Measurements from ENCODE around the gene TM9SF1. TPM values are rescaled to one million over a fixed set of nuclear protein-coding genes. Genes with fewer than 3 reads are reported as not detected.
A peak's percentile ranks its signal among the peaks of the same experiment; 100 is the strongest.

Gene TM9SF1
- total and polyA plus RNA-seq, 10 of the 15 experiments (the other 5 are each of a cell fraction or from before 2014, with no cell fraction given): 7.2 to 39.2 (median 17.6) TPM

DNA sequence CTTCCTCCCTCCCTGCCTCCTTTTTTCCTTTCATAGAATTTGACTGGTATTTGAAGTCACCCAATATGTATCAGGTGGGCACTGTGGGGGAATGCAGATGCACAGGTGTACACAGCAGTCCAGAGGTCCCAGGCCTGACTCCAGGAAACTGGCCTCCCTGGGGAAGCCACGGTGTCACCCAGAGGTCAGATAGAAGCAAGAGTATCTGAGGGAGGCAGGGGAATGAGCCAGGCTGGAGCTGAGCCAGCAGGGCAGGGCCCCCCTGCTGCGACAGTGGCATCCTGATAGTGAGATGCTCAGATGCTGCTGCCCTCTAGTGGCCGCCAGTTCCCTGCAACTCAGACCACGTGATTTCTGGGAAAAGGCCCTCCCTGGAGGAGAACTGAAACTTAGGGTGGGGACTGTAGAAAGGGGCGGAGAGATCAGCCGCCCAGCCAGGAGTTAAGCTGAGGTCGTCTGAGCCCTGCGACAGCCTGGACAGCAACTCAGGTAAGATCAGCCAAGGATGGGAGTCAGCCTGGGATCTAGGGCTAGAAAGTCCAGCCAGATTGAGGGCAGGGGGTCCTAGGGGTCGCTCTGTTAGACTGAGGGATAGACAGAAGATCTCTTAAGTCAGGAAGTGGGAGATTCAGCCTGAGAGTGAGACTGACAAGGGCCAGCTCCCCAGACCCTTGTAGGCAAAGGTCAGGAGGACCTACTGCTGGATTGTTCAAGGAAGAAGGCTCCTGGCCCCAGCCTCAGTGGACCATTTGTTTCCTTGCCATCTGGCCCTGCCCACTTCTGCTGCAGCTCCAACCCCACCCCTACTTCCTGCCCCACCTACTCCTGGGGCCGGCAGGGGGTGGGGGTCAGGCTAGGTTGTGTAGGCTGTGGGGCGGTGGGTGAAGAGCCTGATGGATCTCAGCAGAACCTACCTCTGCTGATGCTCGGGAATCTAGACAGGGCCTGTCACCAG lies 34.1 kb downstream of the TM9SF1 start, which contains the start of gene IRF9 (continued):
- TF ChIP-seq, protein P1, sequence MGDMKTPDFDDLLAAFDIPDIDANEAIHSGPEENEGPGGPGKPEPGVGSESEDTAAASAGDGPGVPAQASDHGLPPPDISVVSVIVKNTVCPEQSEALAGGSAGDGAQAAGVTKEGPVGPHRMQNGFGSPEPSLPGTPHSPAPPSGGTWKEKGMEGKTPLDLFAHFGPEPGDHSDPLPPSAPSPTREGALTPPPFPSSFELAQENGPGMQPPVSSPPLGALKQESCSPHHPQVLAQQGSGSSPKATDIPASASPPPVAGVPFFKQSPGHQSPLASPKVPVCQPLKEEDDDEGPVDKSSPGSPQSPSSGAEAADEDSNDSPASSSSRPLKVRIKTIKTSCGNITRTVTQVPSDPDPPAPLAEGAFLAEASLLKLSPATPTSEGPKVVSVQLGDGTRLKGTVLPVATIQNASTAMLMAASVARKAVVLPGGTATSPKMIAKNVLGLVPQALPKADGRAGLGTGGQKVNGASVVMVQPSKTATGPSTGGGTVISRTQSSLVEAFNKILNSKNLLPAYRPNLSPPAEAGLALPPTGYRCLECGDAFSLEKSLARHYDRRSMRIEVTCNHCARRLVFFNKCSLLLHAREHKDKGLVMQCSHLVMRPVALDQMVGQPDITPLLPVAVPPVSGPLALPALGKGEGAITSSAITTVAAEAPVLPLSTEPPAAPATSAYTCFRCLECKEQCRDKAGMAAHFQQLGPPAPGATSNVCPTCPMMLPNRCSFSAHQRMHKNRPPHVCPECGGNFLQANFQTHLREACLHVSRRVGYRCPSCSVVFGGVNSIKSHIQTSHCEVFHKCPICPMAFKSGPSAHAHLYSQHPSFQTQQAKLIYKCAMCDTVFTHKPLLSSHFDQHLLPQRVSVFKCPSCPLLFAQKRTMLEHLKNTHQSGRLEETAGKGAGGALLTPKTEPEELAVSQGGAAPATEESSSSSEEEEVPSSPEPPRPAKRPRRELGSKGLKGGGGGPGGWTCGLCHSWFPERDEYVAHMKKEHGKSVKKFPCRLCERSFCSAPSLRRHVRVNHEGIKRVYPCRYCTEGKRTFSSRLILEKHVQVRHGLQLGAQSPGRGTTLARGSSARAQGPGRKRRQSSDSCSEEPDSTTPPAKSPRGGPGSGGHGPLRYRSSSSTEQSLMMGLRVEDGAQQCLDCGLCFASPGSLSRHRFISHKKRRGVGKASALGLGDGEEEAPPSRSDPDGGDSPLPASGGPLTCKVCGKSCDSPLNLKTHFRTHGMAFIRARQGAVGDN (IDR thresholded peaks at IDR 0.05): no peak; the same call in 1 of the 2 replicates
- TF ChIP-seq TAF1 (IDR thresholded peaks at IDR 0.05; ENCODE audit: borderline replicate concordance, low read depth, low read length) (peak; percentile 94), KDM1A (IDR thresholded peaks at IDR 0.05; ENCODE audit: borderline replicate concordance) (no peak), SMC3 (IDR thresholded peaks at IDR 0.05; ENCODE audit: borderline replicate concordance, low read length) (peak; percentile 62; the same call in 1 of the 2 replicates), FOS (IDR thresholded peaks at IDR 0.05; ENCODE audit: borderline replicate concordance, extremely low read depth, insufficient read length) (no peak), BACH1 (IDR thresholded peaks at IDR 0.05; ENCODE audit: borderline replicate concordance) (peak; percentile 76; the same call in 1 of the 2 replicates), JUNB (IDR thresholded peaks at IDR 0.05) (peak; percentile 23; the same call in 1 of the 2 replicates), RFX5 (IDR thresholded peaks at IDR 0.05; ENCODE audit: low read depth, low read length) (no peak), JUND (IDR thresholded peaks at IDR 0.05; ENCODE audit: low read depth, low read length) (no peak), POLR2A (IDR thresholded peaks at IDR 0.05; ENCODE audit: low read depth, low read length) (peak; percentile 98), SP1 (IDR thresholded peaks at IDR 0.05; ENCODE audit: low read depth, low read length) (peak; percentile 48), ZNF622 (IDR thresholded peaks at IDR 0.05) (no peak), PAX8 (IDR thresholded peaks at IDR 0.05) (no peak), CHD1 (IDR thresholded peaks at IDR 0.05; ENCODE audit: low read depth, low read length) (no peak; the same call in none of the 2 replicates), MYC (IDR thresholded peaks at IDR 0.05; ENCODE audit: insufficient read depth, insufficient read length, insufficient replicate concordance, low read length, severe bottlenecking) (no peak)
- TF ChIP-seq, protein P2, sequence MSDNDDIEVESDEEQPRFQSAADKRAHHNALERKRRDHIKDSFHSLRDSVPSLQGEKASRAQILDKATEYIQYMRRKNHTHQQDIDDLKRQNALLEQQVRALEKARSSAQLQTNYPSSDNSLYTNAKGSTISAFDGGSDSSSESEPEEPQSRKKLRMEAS (IDR thresholded peaks at IDR 0.05; ENCODE audit: low read depth, low read length): peak; percentile 65
- TF ChIP-seq, protein P3, sequence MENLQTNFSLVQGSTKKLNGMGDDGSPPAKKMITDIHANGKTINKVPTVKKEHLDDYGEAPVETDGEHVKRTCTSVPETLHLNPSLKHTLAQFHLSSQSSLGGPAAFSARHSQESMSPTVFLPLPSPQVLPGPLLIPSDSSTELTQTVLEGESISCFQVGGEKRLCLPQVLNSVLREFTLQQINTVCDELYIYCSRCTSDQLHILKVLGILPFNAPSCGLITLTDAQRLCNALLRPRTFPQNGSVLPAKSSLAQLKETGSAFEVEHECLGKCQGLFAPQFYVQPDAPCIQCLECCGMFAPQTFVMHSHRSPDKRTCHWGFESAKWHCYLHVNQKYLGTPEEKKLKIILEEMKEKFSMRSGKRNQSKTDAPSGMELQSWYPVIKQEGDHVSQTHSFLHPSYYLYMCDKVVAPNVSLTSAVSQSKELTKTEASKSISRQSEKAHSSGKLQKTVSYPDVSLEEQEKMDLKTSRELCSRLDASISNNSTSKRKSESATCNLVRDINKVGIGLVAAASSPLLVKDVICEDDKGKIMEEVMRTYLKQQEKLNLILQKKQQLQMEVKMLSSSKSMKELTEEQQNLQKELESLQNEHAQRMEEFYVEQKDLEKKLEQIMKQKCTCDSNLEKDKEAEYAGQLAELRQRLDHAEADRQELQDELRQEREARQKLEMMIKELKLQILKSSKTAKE (IDR thresholded peaks at IDR 0.05; ENCODE audit: low read depth, poor library complexity, severe bottlenecking): peak; percentile 69
- TF ChIP-seq, protein P4, sequence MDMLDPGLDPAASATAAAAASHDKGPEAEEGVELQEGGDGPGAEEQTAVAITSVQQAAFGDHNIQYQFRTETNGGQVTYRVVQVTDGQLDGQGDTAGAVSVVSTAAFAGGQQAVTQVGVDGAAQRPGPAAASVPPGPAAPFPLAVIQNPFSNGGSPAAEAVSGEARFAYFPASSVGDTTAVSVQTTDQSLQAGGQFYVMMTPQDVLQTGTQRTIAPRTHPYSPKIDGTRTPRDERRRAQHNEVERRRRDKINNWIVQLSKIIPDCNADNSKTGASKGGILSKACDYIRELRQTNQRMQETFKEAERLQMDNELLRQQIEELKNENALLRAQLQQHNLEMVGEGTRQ (IDR thresholded peaks at IDR 0.05; ENCODE audit: borderline replicate concordance, low read depth, low read length): peak; percentile 93

Measured in GM12878 (cell line).